ENCODE measurements around the gene CD28. TPM values are rescaled to one million over a fixed set of nuclear protein-coding genes. Genes with fewer than 3 reads are reported as not detected.

Gene CD28
- total and polyA plus RNA-seq, 10 of the 15 experiments (the other 5 are each of a cell fraction or from before 2014, with no cell fraction given) = 0.03 to 0.23 (median 0.04) TPM; not detected in 7

DNA sequence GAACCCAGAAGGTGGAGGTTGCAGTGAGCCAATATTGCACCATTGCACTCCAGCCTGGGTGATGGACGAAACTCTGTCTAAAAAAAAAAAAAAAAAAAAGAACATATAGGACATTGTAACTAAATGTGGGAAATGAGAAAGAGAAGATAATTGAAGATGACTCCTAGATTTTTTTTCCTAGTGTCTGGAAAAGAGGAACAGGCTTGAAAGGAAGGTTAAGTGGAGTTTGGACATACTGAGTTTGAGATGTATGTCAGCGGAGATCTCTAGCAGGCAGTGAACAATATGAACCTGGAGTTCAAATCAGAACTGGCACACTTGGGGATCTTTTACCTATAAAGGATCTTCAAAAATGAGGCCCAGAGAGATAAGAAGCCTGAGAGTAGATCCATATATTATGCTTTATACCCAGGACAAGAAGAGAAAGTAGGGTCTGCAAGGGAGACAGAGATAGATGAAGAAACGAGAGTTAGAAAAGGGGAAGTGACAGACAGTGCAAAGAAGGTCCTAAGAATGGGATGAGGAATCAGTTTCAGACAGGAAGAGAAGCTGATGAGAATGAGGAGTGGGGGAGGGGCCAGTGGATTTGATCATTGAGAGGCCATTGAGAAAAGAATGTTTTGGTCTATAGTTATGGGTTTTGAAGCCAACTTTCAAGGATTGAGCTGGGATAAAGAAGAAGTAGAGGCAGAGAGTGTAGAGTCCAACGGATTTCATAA is 46.9 kb upstream of the CD28 start (continued):
- TF ChIP-seq IKZF2 (IDR thresholded peaks at IDR 0.05) = peak; percentile 60 to 70; a peak in 3 of 4 replicates
- TF ChIP-seq ZNF217 (IDR thresholded peaks at IDR 0.05) = no peak
- no peak for TF ChIP-seq RAD51 (IDR thresholded peaks at IDR 0.05)
- TF ChIP-seq NFYA (IDR thresholded peaks at IDR 0.05; ENCODE audit: borderline replicate concordance, low read depth, low read length) = no peak
- TF ChIP-seq NBN (IDR thresholded peaks at IDR 0.05) = no peak
- peak; percentile 35; the same call in 1 of the 2 replicates for TF ChIP-seq ATF2 (IDR thresholded peaks at IDR 0.05; ENCODE audit: low read length)
- TF ChIP-seq, protein P1, sequence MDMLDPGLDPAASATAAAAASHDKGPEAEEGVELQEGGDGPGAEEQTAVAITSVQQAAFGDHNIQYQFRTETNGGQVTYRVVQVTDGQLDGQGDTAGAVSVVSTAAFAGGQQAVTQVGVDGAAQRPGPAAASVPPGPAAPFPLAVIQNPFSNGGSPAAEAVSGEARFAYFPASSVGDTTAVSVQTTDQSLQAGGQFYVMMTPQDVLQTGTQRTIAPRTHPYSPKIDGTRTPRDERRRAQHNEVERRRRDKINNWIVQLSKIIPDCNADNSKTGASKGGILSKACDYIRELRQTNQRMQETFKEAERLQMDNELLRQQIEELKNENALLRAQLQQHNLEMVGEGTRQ (IDR thresholded peaks at IDR 0.05; ENCODE audit: borderline replicate concordance, low read depth, low read length) = no peak
- TF ChIP-seq NR2F1 (conservative IDR thresholded peaks at IDR 0.05) = no peak
- no peak for TF ChIP-seq NR2C2 (IDR thresholded peaks at IDR 0.05; ENCODE audit: borderline replicate concordance, control insufficient read depth, insufficient read length, low read depth)
- no peak for TF ChIP-seq BACH1 (IDR thresholded peaks at IDR 0.05; ENCODE audit: borderline replicate concordance)
- no peak for TF ChIP-seq SREBF1 (IDR thresholded peaks at IDR 0.05; ENCODE audit: low read length)
- no peak for TF ChIP-seq STAT1 (conservative IDR thresholded peaks at IDR 0.05)
- TF ChIP-seq ASH2L (IDR thresholded peaks at IDR 0.05; ENCODE audit: borderline replicate concordance, low read depth) = no peak
- no peak for TF ChIP-seq MYB (IDR thresholded peaks at IDR 0.05; ENCODE audit: borderline replicate concordance, low read depth, low read length)
- TF ChIP-seq REST (IDR thresholded peaks at IDR 0.05; ENCODE audit: low read depth, low read length) = no peak
- TF ChIP-seq ZZZ3 (IDR thresholded peaks at IDR 0.05; ENCODE audit: control insufficient read depth, insufficient read length, low read depth) = no peak
- no peak for TF ChIP-seq TAF1 (IDR thresholded peaks at IDR 0.05; ENCODE audit: borderline replicate concordance, low read depth, low read length)
- TF ChIP-seq, protein P2, sequence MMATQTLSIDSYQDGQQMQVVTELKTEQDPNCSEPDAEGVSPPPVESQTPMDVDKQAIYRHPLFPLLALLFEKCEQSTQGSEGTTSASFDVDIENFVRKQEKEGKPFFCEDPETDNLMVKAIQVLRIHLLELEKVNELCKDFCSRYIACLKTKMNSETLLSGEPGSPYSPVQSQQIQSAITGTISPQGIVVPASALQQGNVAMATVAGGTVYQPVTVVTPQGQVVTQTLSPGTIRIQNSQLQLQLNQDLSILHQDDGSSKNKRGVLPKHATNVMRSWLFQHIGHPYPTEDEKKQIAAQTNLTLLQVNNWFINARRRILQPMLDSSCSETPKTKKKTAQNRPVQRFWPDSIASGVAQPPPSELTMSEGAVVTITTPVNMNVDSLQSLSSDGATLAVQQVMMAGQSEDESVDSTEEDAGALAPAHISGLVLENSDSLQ (IDR thresholded peaks at IDR 0.05) = peak; percentile 31; the same call in 1 of the 2 replicates
- TF ChIP-seq BRCA1 (IDR thresholded peaks at IDR 0.05; ENCODE audit: low read depth, low read length) = no peak
- TF ChIP-seq HDAC2 (IDR thresholded peaks at IDR 0.05) = no peak
- no peak for TF ChIP-seq PAX5 (IDR thresholded peaks at IDR 0.05; ENCODE audit: borderline replicate concordance, low read depth, low read length)
- no peak for TF ChIP-seq KAT2A (conservative IDR thresholded peaks at IDR 0.05; ENCODE audit: control insufficient read depth, low read depth, low read length)
- TF ChIP-seq MEF2A (IDR thresholded peaks at IDR 0.05; ENCODE audit: insufficient read depth, low read depth, low read length) = 0 out of 2 replicates have a peak, but pooled peaks have one; percentile 18
- no peak for TF ChIP-seq HDAC6 (IDR thresholded peaks at IDR 0.05; ENCODE audit: unreplicated experiment)

Data from GM12878 (cell line).